ENCODE measurements around the gene ACVRL1. TPM values are rescaled to one million over a fixed set of nuclear protein-coding genes. Genes with fewer than 3 reads are reported as not detected.

Gene ACVRL1
- total RNA-seq, 1 experiment from 2014 or later: not detected

GRCh38 chr12:51888316-51889215 is 18.7 kb upstream of the ACVRL1 start:
- Mint-ChIP-seq H3K27me3 (ENCODE audit: unreplicated experiment) (peaks cover 13% of the 10 kb centered on the region), H3K27ac (ENCODE audit: unreplicated experiment) (no peak overlapping the region), H3K36me3 (ENCODE audit: insufficient read depth, unreplicated experiment) (no peaks in the 10 kb centered on the region), H3K4me1 (ENCODE audit: low read depth, unreplicated experiment) (peaks cover 16% of the 10 kb centered on the region), H3K4me3 (ENCODE audit: low read depth, unreplicated experiment) (no peak overlapping the region), H3K9me3 (ENCODE audit: low read depth, unreplicated experiment) (peaks cover 2% of the 10 kb centered on the region)
- CTCF ChIA-PET: no interaction called here
- no peak for DNase-seq
- no TSS peak for BruUV-seq (replicated peaks)
- TF ChIP-seq, protein P1, sequence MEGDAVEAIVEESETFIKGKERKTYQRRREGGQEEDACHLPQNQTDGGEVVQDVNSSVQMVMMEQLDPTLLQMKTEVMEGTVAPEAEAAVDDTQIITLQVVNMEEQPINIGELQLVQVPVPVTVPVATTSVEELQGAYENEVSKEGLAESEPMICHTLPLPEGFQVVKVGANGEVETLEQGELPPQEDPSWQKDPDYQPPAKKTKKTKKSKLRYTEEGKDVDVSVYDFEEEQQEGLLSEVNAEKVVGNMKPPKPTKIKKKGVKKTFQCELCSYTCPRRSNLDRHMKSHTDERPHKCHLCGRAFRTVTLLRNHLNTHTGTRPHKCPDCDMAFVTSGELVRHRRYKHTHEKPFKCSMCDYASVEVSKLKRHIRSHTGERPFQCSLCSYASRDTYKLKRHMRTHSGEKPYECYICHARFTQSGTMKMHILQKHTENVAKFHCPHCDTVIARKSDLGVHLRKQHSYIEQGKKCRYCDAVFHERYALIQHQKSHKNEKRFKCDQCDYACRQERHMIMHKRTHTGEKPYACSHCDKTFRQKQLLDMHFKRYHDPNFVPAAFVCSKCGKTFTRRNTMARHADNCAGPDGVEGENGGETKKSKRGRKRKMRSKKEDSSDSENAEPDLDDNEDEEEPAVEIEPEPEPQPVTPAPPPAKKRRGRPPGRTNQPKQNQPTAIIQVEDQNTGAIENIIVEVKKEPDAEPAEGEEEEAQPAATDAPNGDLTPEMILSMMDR (IDR thresholded peaks at IDR 0.05; ENCODE audit: unreplicated experiment): no peak
- intact Hi-C loops (cut with micrococcal nuclease; ENCODE audit: unreplicated experiment): no loop called here

DNA sequence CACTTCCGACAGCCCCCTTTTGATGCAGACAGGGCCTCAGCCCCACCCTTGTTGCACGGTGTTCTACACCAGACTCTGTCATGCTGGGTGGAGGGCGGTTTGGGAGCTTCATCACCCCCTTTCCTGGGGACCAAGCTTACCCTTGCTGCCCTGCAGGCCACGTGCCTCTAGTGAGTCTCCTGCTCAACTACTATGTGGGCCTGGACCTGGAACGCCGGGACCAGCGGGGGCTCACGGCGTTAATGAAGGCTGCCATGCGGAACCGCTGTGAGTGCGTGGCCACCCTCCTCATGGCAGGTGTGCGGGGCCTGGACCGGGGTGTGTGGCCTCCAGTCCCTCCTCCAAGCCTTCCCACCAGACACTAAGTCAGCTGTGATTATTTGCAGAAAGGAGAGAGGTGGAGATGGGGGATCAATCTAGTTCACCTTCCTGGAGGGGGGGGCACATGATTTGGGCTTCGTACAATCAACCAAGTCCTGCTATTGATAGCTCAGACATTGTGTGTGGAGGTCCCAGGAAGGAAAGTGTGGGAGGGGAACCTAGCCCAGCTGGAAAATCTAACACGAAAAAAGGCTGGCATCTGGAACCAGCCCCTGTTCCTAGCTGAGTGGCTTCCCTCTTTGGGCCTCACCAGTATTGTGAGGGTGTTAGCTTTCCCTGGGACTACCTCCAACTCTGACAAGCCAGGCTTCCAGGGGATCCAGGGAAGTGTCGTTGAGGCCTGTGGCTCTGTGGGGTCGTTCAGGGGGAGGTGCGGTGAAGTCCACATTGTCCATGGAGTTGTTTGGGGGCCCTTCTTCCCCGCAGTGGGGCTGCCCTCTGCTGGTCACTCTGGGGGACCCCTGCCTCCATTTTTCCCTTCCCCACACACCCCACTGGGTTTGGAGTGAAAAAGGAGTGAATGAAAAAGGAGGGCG is 17.8 kb upstream of the ACVRL1 start:
- BruUV-seq (replicated peaks): no TSS peak
- H3K27ac Mint-ChIP-seq (ENCODE audit: unreplicated experiment): no peak overlapping the region
- intact Hi-C loops (cut with micrococcal nuclease; ENCODE audit: unreplicated experiment): no loop called here
- H3K4me1 Mint-ChIP-seq (ENCODE audit: low read depth, unreplicated experiment): peaks cover 10% of the 10 kb centered on the region
- no peak overlapping the region for H3K4me3 Mint-ChIP-seq (ENCODE audit: low read depth, unreplicated experiment)
- no peaks in the 10 kb centered on the region for H3K36me3 Mint-ChIP-seq (ENCODE audit: insufficient read depth, unreplicated experiment)
- CTCF ChIA-PET: interaction anchor here (0.7 to 1.1 kb wide), 2 partner anchors 11 to 18 kb away, joined by 3 read pairs; no protein-coding TSS in a partner anchor
- DNase-seq: no peak
- no peaks in the 10 kb centered on the region for H3K9me3 Mint-ChIP-seq (ENCODE audit: low read depth, unreplicated experiment)
- TF ChIP-seq, protein P1 (IDR thresholded peaks at IDR 0.05; ENCODE audit: unreplicated experiment): no peak
- peaks cover 13% of the 10 kb centered on the region for H3K27me3 Mint-ChIP-seq (ENCODE audit: unreplicated experiment)

DNA sequence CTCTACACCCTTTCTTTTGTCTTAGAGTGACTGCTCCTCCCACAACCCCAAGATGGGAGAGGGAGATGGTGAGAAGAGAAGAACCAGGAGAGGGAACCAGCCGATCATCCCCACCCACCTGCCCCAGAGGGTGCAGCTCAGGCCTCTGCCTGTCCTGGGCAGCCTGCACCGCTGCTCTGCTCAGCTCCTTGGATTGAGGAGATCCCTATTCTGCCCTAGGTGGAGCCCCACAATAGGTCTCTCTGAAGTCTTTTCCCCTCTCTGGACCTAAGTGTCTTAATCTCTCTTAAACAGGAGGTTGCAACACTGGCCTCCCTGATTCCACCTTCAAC is 17.2 kb upstream of the ACVRL1 start:
- Mint-ChIP-seq H3K27ac (ENCODE audit: unreplicated experiment) (no peak overlapping the region), H3K4me3 (ENCODE audit: low read depth, unreplicated experiment) (no peak overlapping the region), H3K4me1 (ENCODE audit: low read depth, unreplicated experiment) (peaks cover 7% of the 10 kb centered on the region), H3K36me3 (ENCODE audit: insufficient read depth, unreplicated experiment) (no peaks in the 10 kb centered on the region), H3K27me3 (ENCODE audit: unreplicated experiment) (peaks cover 13% of the 10 kb centered on the region), H3K9me3 (ENCODE audit: low read depth, unreplicated experiment) (no peaks in the 10 kb centered on the region)
- no TSS peak for BruUV-seq (replicated peaks)
- no peak for DNase-seq
- CTCF ChIA-PET: interaction anchor here (1.1 kb wide), 1 partner anchor 19 kb away, joined by 3 read pairs; no protein-coding TSS in a partner anchor
- TF ChIP-seq, protein P1 (IDR thresholded peaks at IDR 0.05; ENCODE audit: unreplicated experiment): no peak
- intact Hi-C loops (cut with micrococcal nuclease; ENCODE audit: unreplicated experiment): no loop called here

DNA sequence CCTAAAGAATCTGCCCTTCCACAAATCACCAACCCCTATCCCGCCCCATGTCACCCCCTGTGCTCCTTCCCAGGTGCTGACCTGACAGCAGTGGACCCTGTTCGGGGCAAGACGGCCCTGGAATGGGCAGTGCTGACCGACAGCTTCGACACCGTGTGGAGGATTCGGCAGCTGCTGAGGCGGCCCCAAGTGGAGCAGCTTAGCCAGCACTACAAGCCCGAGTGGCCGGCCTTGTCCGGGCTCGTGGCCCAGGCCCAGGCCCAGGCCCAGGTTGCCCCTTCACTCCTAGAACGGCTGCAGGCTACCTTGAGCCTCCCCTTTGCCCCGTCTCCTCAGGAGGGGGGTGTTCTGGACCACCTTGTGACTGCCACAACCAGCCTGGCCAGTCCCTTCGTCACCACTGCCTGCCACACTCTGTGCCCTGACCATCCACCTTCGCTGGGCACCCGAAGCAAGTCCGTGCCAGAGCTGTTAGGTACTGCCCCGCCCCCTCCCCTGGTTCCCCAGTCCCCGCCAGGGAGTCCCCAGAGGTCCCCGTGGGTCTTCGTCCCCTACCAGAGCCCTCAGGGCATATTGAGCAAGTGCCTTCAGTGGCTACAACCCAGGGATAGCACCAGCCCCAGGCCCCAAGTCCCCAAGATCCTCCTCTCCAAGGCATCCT is 16.7 kb upstream of the ACVRL1 start:
- CTCF ChIA-PET: no interaction called here
- BruUV-seq (replicated peaks): no TSS peak
- no peak overlapping the region for H3K4me3 Mint-ChIP-seq (ENCODE audit: low read depth, unreplicated experiment)
- intact Hi-C loops (cut with micrococcal nuclease; ENCODE audit: unreplicated experiment): no loop called here
- H3K27ac Mint-ChIP-seq (ENCODE audit: unreplicated experiment): no peak overlapping the region
- TF ChIP-seq, protein P1 (IDR thresholded peaks at IDR 0.05; ENCODE audit: unreplicated experiment): no peak
- H3K9me3 Mint-ChIP-seq (ENCODE audit: low read depth, unreplicated experiment): no peaks in the 10 kb centered on the region
- H3K36me3 Mint-ChIP-seq (ENCODE audit: insufficient read depth, unreplicated experiment): no peaks in the 10 kb centered on the region
- no peak for DNase-seq
- peaks cover 13% of the 10 kb centered on the region for H3K27me3 Mint-ChIP-seq (ENCODE audit: unreplicated experiment)
- H3K4me1 Mint-ChIP-seq (ENCODE audit: low read depth, unreplicated experiment): peaks cover 7% of the 10 kb centered on the region

Data from Calu3 (cell line).